ENCODE measurements around the gene MCCD1.
"Not testable (repeated sequence)": the region's sequence is repeated elsewhere in the genome, so short reads cannot be mapped to it uniquely, and the experiment has no call there.

The MCCD1 gene, protein sequence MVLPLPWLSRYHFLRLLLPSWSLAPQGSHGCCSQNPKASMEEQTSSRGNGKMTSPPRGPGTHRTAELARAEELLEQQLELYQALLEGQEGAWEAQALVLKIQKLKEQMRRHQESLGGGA

DNA sequence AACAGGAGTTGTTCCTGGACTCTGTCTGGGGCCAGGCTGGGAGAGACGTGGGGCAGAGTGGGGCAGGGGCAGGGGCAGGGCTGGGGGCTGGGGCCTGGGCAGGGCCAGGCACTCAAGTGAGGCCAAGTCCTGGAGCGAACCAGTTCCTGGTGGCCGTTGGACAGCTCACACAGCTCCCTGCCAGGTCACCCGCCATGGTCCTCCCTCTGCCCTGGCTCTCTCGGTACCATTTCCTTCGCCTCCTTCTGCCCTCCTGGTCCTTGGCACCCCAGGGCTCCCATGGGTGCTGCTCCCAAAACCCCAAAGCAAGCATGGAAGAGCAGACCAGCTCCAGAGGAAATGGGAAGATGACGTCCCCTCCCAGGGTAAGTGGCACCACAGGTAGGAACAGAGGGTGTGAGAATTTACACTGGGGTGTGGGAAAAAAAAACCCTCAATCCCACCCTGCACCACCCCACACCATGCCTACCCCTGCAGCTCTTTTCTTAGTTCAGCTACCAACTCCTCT is at the start of gene MCCD1:
MCCD1 (plus strand) TSS at position 142 of the 508 bp plus-strand sequence; CDS start at position 195, 53 bp downstream.
- DNase-seq (ENCODE audit: low read depth in 1 of 2, low spot score in 1 of 2) = no peak
- no peak for TF ChIP-seq JUND (IDR thresholded peaks at IDR 0.05; ENCODE audit: low read depth)
- in situ Hi-C loops (cut with HindIII; ENCODE audit: low pct_unique_long_range_greater_than_20kb, low sequenced_read_pairs) = no loop called here

DNA sequence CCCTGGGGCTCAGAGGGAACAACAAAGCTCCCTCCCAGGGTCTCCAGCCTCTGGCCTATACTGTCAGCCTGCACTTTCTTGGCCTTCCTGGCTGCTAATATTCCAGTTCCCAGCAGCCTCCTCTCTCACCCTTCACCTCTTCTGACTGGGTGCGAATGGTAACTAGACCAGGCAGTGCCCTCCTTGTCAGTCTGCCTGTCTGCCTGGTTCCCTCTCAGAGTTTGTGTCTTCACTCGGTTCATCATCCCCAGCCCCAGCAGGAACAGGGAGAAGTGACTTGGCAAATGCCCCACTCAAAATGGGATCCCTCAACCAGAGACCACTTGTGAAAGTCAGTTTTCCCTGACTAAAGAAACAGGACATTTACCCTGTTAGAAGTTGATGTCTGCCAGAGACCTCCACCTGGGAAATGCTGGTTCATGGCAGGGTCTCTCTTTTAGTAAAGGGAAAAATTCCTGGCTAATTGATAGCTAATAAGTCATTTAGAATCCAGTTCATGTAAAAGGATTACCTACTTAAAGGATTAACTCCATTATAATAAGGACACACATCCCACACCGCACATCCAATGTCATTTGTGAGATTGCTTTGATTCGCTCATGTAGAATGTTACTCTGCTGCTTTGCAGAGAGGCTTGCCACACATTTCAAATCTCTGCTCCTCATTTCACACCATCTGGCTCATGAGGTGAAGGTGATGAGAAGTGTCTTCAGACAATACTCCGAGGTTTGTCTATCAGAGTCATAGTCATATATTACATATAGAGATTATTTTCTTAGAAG is 49.4 kb upstream of the MCCD1 start:
- in situ Hi-C loops (cut with HindIII; ENCODE audit: low pct_unique_long_range_greater_than_20kb, low sequenced_read_pairs) = no loop called here
- DNase-seq (ENCODE audit: low read depth in 1 of 2, low spot score in 1 of 2) = no peak
- no peak for TF ChIP-seq JUND (IDR thresholded peaks at IDR 0.05; ENCODE audit: low read depth)

DNA sequence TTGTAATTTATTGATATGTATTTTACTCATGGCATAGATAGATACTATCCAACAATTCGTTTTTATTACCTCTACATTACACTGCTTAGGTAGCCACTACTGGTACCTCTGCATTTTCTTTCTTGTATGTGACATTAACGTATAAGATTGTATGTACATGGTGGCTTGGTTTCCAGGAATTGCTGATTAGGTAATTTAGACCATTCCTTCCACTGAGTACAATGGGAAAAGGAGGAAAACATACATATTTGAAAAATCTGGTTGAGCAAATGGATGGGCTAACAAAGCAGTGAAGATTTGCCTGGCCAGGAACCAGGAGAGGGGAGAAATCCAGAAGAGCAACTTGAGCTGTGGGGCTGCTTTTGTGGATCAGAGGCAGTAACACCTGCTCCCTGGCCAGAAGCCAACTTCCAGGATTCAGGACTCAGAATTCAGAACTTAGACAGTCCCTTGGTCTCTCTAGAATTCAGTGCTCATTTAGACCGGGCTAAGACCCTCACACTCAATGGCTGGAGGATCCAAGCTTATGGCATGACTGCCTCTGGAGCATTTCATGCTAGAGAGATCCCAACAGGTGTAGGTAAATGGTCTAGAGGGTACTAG is 48.7 kb upstream of the MCCD1 start:
- no peak for TF ChIP-seq JUND (IDR thresholded peaks at IDR 0.05; ENCODE audit: low read depth)
- in situ Hi-C loops (cut with HindIII; ENCODE audit: low pct_unique_long_range_greater_than_20kb, low sequenced_read_pairs) = no loop called here
- peak in 1 of 2 experiments; percentile 58 for DNase-seq (ENCODE audit: low read depth in 1 of 2, low spot score in 1 of 2)

DNA sequence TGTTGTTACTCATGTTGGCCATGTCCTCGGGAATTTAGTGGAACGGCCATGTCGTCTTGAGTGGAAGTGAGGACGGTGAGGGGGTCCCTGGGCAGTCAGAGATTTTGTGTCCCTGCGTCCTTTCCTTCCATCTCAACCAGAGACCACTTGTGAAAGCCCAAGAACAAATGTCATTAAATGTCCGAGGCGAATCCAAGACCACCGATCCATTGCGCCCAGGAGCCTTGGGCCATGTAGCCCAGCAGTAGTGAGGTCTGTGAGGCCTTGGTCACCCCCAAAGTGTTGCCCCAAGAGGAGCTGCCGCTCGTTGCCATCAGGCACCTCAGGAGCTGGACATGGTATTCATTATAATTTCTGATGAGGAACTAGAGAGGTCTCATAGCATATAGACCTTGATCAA is 48.2 kb upstream of the MCCD1 start:
- no peak for TF ChIP-seq JUND (IDR thresholded peaks at IDR 0.05; ENCODE audit: low read depth)
- no peak for DNase-seq (ENCODE audit: low read depth in 1 of 2, low spot score in 1 of 2)
- in situ Hi-C loops (cut with HindIII; ENCODE audit: low pct_unique_long_range_greater_than_20kb, low sequenced_read_pairs) = no loop called here

DNA sequence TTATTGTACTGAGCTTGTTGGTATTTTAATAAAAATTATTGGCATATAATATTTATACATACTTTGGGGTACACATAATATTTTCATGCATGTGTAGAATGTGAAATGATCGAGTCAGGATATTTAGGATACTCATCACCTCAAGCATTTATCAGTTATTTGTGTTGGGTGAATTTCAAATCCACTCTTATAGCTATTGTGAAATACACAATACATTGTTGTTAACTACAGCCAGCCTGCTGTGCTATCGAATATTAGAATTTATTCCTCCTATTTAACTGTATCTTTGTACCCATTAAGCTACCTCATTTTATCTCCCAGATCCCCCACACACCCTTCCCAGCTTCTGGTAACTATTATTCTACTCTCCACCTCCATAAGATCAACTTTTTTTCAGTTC is 45.4 kb upstream of the MCCD1 start:
- in situ Hi-C loops (cut with HindIII; ENCODE audit: low pct_unique_long_range_greater_than_20kb, low sequenced_read_pairs) = no loop called here
- DNase-seq (ENCODE audit: low read depth in 1 of 2, low spot score in 1 of 2) = no peak
- TF ChIP-seq JUND (IDR thresholded peaks at IDR 0.05; ENCODE audit: low read depth) = no peak

DNA sequence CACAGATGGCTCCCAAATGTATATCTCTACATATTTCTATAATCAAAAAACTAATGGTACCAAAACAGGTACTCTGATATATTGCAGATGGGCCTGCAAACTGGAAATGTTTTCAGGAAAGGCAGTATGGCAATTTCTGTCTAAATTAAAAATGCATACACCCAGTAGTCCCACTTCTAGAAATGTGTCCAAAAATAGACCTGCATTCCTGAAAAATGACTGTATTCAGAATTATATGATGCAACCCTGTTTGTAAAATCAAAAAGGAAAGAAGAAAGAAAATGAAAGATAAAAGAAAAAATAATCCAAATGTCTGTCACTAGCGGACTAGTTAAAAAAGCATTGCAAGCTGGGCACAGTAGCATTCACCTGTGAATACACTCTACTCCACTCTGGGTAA is 43.7 kb upstream of the MCCD1 start:
- in situ Hi-C loops (cut with HindIII; ENCODE audit: low pct_unique_long_range_greater_than_20kb, low sequenced_read_pairs) = no loop called here
- no peak for DNase-seq (ENCODE audit: low read depth in 1 of 2, low spot score in 1 of 2)
- TF ChIP-seq JUND (IDR thresholded peaks at IDR 0.05; ENCODE audit: low read depth) = no peak

DNA sequence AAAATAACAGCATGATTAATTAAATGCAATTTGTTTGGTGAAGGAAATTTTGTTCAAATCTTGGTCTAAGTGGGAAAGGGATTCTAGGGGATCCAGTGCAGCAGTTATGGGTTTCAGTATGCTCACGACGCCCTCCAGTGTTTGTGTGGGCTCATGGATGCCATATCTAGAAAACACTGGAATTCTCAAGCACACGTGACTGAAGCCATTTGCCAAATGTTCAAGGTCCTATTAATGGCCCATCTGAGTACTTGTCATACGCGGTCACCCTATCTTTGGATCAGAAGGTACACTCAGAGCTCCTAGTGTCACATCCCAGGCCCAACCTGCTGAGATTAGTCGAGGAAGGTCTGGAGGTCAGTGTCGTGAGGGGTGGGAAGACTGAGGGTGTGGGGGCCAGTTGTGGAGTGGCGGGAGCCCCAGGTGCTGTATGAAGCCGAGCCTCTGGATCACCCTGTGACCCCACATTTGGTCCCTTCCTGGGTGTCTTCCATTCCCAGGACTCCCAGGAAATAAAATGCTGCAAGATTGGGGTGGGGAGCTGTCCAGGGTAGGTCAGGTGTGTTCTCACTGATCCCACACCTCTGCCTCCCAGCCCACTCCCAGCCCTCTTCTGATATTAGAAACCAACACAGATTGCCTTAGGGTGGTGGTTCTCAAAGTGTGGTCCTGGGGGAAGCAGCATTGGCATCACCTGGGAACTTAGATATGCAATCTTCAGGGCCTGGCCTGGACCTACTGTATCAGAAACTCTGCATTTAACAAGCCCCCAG is 42.5 kb upstream of the MCCD1 start:
- in situ Hi-C loops (cut with HindIII; ENCODE audit: low pct_unique_long_range_greater_than_20kb, low sequenced_read_pairs); DNase-seq (ENCODE audit: low read depth in 1 of 2, low spot score in 1 of 2): not testable (repeated sequence)

DNA sequence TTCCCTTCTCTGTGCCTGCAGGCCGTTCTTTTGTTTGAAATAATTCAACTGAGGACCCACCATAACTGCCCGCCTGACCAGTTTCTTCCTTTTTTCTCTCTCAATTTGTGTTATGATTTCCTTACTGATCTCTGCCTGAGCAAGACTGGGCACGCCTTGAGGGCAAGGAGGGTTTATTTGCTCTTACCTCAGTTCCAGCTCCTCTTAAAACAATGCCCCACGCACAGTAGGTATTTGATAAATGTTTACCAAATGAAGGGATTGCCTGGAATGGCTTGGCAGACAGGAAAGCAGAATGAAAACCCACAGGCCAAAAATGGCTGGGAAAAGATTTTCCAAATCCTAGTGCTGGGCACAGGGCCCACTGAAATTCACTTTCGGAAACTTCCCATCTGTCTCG is 41.1 kb upstream of the MCCD1 start:
- in situ Hi-C loops (cut with HindIII; ENCODE audit: low pct_unique_long_range_greater_than_20kb, low sequenced_read_pairs) = not testable (repeated sequence)
- peak in 1 of 2 experiments; percentile 44 for DNase-seq (ENCODE audit: low read depth in 1 of 2, low spot score in 1 of 2)

DNA sequence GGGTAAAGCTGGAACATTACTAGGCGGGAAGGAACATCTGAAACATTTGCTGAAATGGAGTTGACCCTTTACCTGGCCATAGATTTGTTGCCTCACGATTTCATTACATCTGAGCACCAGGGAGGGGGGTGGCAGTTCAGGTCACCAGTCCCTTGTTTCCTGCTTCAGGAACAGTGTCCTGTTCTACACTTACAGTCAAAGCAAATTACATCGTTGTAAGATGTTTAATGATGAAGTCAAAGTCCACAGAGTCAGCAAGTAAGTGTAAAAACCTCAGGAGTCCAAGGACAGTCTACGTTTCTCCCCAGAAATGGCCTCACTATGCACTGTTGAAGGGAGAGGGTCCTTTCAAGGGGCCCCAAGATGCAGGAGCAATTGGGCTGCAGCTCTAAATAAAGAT is 39.7 kb upstream of the MCCD1 start:
- in situ Hi-C loops (cut with HindIII; ENCODE audit: low pct_unique_long_range_greater_than_20kb, low sequenced_read_pairs) = no loop called here
- no peak for DNase-seq (ENCODE audit: low read depth in 1 of 2, low spot score in 1 of 2)
- TF ChIP-seq JUND (IDR thresholded peaks at IDR 0.05; ENCODE audit: low read depth) = no peak

DNA sequence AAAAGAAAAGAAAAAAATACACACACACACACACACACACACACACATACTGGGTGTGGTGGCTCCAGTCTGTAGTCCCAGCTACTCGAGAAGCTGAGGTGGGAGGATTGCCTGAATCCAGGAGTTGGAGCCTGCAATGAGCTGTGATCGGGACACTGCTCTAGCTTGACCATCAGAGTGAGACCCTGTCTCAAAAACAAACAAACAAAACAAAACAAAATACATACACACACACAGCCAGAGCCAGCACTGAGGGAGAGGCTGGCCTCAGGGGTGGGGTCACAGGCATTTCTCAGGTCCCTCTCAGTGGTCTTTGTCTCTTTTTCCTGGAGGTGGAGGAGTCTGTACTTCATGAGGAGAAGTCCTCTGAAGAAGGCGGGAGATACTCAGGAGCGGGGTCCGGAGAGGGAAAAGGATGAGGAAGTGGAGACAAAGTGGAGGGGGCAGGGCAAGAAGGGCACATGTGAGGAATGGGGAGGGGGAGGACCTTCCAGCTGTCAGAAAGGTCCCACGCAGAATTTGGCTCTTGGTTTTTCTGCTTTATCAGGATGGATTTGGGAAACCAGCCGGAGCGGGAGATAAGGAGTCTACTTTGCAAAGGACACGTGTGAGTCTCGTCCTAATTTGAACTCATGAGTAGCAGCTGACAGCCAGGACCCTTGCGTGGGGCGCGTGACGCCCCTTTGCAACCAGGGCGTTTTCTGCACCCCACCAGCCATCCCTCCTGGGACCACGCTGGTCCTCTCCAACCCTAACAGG is 38.5 kb upstream of the MCCD1 start:
- in situ Hi-C loops (cut with HindIII; ENCODE audit: low pct_unique_long_range_greater_than_20kb, low sequenced_read_pairs) = no loop called here
- DNase-seq (ENCODE audit: low read depth in 1 of 2, low spot score in 1 of 2) = no peak
- no peak for TF ChIP-seq JUND (IDR thresholded peaks at IDR 0.05; ENCODE audit: low read depth)

DNA sequence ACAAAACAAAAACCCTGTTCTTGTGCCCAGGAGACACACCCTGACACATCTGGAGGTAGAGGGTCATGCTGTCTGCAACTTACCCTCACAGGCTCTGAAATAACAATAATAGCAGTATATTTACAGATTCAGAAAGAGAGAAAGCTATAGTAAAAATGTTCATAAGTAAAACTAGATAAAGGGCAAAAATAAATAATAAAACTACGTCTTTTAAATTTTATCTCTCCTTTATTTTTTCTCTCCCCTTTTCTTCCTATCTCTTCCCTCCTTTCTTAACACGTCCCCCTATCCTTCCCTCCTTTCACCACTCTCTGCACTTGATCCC is 35.2 kb upstream of the MCCD1 start:
- DNase-seq (ENCODE audit: low read depth in 1 of 2, low spot score in 1 of 2); in situ Hi-C loops (cut with HindIII; ENCODE audit: low pct_unique_long_range_greater_than_20kb, low sequenced_read_pairs): not testable (repeated sequence)
